BJ (cell line): ENCODE data around the gene ABCD3. TPM values are rescaled to one million over a fixed set of nuclear protein-coding genes. Genes with fewer than 3 reads are reported as not detected.

Experiments
- polyA plus RNA-seq: library from polyadenylated mRNA; depleted of rRNA; stranded (reverse); fragments of >200 nt; gene quantifications from 2 replicates; pipeline ENCODE4 v1.2.3, GENCODE V29; 2011; rRNA removed

Gene ABCD3
- polyA plus RNA-seq, 1 experiment = 7.3 TPM

Other genes with a start within 250 kb of the ABCD3 start
- 21.5 and 40.4 TPM in 2 replicates for gene ARHGAP29, start 180.8 kb upstream of the ABCD3 start, polyA plus RNA-seq
- gene F3, start 123.4 kb downstream of the ABCD3 start, polyA plus RNA-seq = 52.6 and 95.2 TPM in 2 replicates